ENCODE data around the gene CCDC13. TPM values are rescaled to one million over a fixed set of nuclear protein-coding genes. Genes with fewer than 3 reads are reported as not detected.
A peak's percentile ranks its signal among the peaks of the same experiment; 100 is the strongest.

Gene CCDC13
- total and polyA plus RNA-seq, 7 donors = 0.60 to 3.9 (median 1.1) TPM; not detected in 1

DNA sequence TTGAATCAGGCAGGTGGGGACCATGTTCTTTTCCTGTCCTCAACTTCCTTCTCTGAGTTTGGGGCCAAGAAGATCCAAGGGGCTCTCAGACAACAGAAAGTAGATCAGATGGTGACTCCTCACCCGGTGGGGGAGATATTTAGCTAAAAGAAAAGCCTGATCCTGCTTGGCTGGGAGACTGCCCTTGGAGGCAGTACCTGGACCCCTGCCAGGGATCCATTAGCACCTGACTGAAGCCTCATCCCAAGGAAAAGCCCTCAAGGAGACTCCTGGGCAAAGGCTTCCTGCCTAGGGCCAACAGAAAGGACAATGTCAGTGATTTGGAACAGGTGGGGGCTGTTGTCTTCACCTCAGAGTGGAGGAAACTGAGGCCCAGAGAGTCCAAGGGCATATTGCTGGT, 37.0 kb downstream of the CCDC13 start:
- DNase-seq = no peak
- no peaks in the 10 kb centered on the region for H3K36me3 ChIP-seq
- TF ChIP-seq CTCF (IDR thresholded peaks at IDR 0.05) (no peak), POLR2AphosphoS5 (IDR thresholded peaks at IDR 0.05) (no peak), EP300 (IDR thresholded peaks at IDR 0.05) (no peak)
- no peaks in the 10 kb centered on the region for H3K4me1 ChIP-seq
- no peak overlapping the region for H3K27ac ChIP-seq
- H3K9me3 ChIP-seq = no peaks in the 10 kb centered on the region
- 61 to 72% methylated on average over 1 of the region's 1 CpG for WGBS, 2 donors
- H3K27me3 ChIP-seq = no peaks in the 10 kb centered on the region
- H3K4me3 ChIP-seq = no peak overlapping the region
- intact Hi-C loops (cut with DNase I) = no loop called here

DNA sequence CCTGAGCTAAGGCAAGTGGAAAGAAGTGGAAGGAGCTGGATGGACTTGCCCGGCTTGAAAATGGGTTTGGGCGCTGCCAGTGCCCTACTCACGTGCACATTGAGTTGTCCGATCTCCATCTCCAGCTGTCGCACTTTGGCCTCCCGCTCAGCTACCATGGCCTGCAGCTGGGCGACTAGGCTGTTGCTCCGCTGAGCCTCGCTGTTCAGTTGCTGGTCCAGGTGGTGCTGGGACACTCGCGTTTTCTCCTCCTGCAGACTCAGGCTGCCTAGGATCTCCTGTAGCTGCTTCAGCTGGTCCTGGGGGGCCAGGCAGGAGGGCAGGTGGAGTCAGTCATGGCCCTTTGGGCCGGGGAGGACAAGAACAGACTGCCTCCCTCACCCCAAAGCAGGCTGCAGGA, 37.4 kb downstream of the CCDC13 start:
- no peaks in the 10 kb centered on the region for H3K4me1 ChIP-seq
- no peaks in the 10 kb centered on the region for H3K36me3 ChIP-seq
- peak; percentile 56 for DNase-seq
- H3K27me3 ChIP-seq = no peaks in the 10 kb centered on the region
- WGBS, 2 donors = 95 to 96% methylated on average over 12 of the region's 12 CpGs
- no peak overlapping the region for H3K4me3 ChIP-seq
- intact Hi-C loops (cut with DNase I) = no loop called here
- H3K9me3 ChIP-seq = no peaks in the 10 kb centered on the region
- TF ChIP-seq CTCF (IDR thresholded peaks at IDR 0.05) (no peak), POLR2A (IDR thresholded peaks at IDR 0.05) (no peak), POLR2AphosphoS5 (IDR thresholded peaks at IDR 0.05) (no peak), EP300 (IDR thresholded peaks at IDR 0.05) (no peak)
- H3K27ac ChIP-seq = no peak overlapping the region

- DNase-seq = no peak
- WGBS, 2 donors = 84 to 87% methylated on average over 8 of the region's 8 CpGs
- H3K27ac ChIP-seq = no peak overlapping the region
- no peaks in the 10 kb centered on the region for H3K9me3 ChIP-seq
- no peaks in the 10 kb centered on the region for H3K36me3 ChIP-seq
- TF ChIP-seq EP300 (IDR thresholded peaks at IDR 0.05) (no peak), POLR2AphosphoS5 (IDR thresholded peaks at IDR 0.05) (no peak), CTCF (IDR thresholded peaks at IDR 0.05) (no peak), POLR2A (IDR thresholded peaks at IDR 0.05) (no peak)
- intact Hi-C loops (cut with DNase I) = no loop called here
- no peaks in the 10 kb centered on the region for H3K4me1 ChIP-seq
- H3K27me3 ChIP-seq = no peaks in the 10 kb centered on the region
- H3K4me3 ChIP-seq = no peak overlapping the region
Observed at GRCh38 chr3:42735019-42735418, 38.0 kb downstream of the CCDC13 start.

- 70 to 81% methylated on average over 6 of the region's 6 CpGs for WGBS, 2 donors
Observed at GRCh38 chr3:42734263-42734860, 38.7 kb downstream of the CCDC13 start.

More at GRCh38 chr3:42734263-42734860, 38.7 kb downstream of the CCDC13 start:
- intact Hi-C loops (cut with DNase I) = no loop called here
- TF ChIP-seq CTCF (IDR thresholded peaks at IDR 0.05) (no peak), EP300 (IDR thresholded peaks at IDR 0.05) (no peak), POLR2AphosphoS5 (IDR thresholded peaks at IDR 0.05) (no peak)
- Histone ChIP-seq H3K27me3 (no peaks in the 10 kb centered on the region), H3K4me1 (peaks cover 0 to 4% (median 0%) of the 10 kb centered on the region in 4 donors), H3K36me3 (no peaks in the 10 kb centered on the region), H3K4me3 (no peak overlapping the region), H3K27ac (peak overlapping the region in 1 of 4 donors; percentile 26), H3K9me3 (no peaks in the 10 kb centered on the region)
- peak; percentile 52 for DNase-seq
